ENCODE data around the gene FUT2.

GRCh38 chr19:48674921-48675824, 20.6 kb upstream of the FUT2 start:
- TF ChIP-seq POLR2A (IDR thresholded peaks at IDR 0.05) = no peak
- TF ChIP-seq, protein P1, sequence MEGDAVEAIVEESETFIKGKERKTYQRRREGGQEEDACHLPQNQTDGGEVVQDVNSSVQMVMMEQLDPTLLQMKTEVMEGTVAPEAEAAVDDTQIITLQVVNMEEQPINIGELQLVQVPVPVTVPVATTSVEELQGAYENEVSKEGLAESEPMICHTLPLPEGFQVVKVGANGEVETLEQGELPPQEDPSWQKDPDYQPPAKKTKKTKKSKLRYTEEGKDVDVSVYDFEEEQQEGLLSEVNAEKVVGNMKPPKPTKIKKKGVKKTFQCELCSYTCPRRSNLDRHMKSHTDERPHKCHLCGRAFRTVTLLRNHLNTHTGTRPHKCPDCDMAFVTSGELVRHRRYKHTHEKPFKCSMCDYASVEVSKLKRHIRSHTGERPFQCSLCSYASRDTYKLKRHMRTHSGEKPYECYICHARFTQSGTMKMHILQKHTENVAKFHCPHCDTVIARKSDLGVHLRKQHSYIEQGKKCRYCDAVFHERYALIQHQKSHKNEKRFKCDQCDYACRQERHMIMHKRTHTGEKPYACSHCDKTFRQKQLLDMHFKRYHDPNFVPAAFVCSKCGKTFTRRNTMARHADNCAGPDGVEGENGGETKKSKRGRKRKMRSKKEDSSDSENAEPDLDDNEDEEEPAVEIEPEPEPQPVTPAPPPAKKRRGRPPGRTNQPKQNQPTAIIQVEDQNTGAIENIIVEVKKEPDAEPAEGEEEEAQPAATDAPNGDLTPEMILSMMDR (IDR thresholded peaks at IDR 0.05) = peak; percentile 72 to 85 (median 83)
